H1 (cell line): ENCODE measurements around the gene VASN. TPM values are rescaled to one million over a fixed set of nuclear protein-coding genes. Genes with fewer than 3 reads are reported as not detected.

ENCODE experiments used
- RAD21 ChIP-seq, 2 experiments: IDR thresholded peaks in 1 of 2; conservative IDR thresholded peaks in 1 of 2; 2 replicates each; pipeline ENCODE4 v1.6.1; 2011; ENCODE audit warnings: low read depth in 2 of 2, low read length in 2 of 2, improper control_type of control experiment in 1 of 2, inconsistent platforms in 1 of 2, mild to moderate bottlenecking in 1 of 2, moderate library complexity in 1 of 2
- polyA plus RNA-seq, 7 experiments: library from polyadenylated mRNA; depleted of rRNA in 3 of 7; stranded (reverse) in 5 of 7; unstranded in 2 of 7; fragments of >200 nt in 5 of 7; fragments of 200-250 nt in 2 of 7; gene quantifications; 1 replicate in 5 of 7; 2 replicates in 1 of 7; 4 replicates in 1 of 7; pipeline versions ENCODE4 v1.2.1 to v1.2.3, GENCODE V29; 2011 to 2013; ENCODE audit warnings: missing spikeins in 2 of 7, mixed read lengths in 2 of 7
- total RNA-seq: library from RNA; stranded (reverse); fragmentation: NEBNext Ultra II Directional; extraction: Animal tissue kit (Norgen Biotek cat#: 25700); gene quantifications from 2 replicates; pipeline ENCODE4 v1.2.1, GENCODE V29; 2021

The VASN gene
- total and polyA plus RNA-seq, 2 of the 8 experiments (the other 6 are each of a cell fraction or from before 2014, with no cell fraction given), result 9.6 to 11.3 TPM

- no peak for TF ChIP-seq RAD21 (IDR thresholded peaks at IDR 0.05 in 1 of 2, conservative IDR thresholded peaks at IDR 0.05 in 1 of 2; ENCODE audit: low read depth in 2 of 2, low read length in 2 of 2)
- TF ChIP-seq, all 59 proteins: peak for 0
Measured at GRCh38 chr16:4399001-4399730, 27.5 kb downstream of the VASN start (continued).
